ENCODE measurements around the gene AP2B1. TPM values are rescaled to one million over a fixed set of nuclear protein-coding genes. Genes with fewer than 3 reads are reported as not detected.
A peak's percentile ranks its signal among the peaks of the same experiment; 100 is the strongest.

AP2B1 gene
- total RNA-seq, 4 donors from 2014 or later: 9.7 to 99.4 (median 37.4) TPM

DNA sequence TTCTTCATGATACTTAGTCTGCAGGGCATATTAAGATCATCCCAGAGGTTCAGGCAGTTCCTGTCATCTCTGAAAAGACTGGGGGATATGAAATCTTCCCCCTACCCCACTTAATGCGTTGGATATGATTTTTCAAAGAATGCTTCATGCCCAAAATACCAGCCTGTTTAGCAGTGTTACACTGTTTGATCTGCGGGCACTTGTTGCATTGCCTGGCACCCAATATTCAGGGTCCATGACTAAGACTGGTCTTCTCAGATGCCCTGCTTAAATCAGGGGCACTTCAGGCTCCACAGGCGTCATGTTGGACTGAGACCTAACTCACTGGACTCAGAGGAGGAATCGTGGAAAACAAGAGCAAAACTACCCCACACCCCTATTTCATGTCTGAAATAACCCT, 137.9 kb downstream of the AP2B1 start:
- no peak overlapping the region for H3K4me3 ChIP-seq
- peaks cover 0 to 82% (median 22%) of the 10 kb centered on the region in 3 donors for H3K36me3 ChIP-seq
- 91 to 93% methylated on average over 4 of the region's 4 CpGs for WGBS, 2 donors
- intact Hi-C loops (cut with DNase I): no loop called here
- H3K27me3 ChIP-seq: no peaks in the 10 kb centered on the region
- TF ChIP-seq, protein P1, sequence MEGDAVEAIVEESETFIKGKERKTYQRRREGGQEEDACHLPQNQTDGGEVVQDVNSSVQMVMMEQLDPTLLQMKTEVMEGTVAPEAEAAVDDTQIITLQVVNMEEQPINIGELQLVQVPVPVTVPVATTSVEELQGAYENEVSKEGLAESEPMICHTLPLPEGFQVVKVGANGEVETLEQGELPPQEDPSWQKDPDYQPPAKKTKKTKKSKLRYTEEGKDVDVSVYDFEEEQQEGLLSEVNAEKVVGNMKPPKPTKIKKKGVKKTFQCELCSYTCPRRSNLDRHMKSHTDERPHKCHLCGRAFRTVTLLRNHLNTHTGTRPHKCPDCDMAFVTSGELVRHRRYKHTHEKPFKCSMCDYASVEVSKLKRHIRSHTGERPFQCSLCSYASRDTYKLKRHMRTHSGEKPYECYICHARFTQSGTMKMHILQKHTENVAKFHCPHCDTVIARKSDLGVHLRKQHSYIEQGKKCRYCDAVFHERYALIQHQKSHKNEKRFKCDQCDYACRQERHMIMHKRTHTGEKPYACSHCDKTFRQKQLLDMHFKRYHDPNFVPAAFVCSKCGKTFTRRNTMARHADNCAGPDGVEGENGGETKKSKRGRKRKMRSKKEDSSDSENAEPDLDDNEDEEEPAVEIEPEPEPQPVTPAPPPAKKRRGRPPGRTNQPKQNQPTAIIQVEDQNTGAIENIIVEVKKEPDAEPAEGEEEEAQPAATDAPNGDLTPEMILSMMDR (IDR thresholded peaks at IDR 0.05): no peak
- no peak for TF ChIP-seq POLR2A (IDR thresholded peaks at IDR 0.05)
- no peak for DNase-seq
- H3K4me1 ChIP-seq: peaks cover 0 to 16% (median 0%) of the 10 kb centered on the region in 3 donors
- no peaks in the 10 kb centered on the region for H3K9me3 ChIP-seq
- H3K27ac ChIP-seq: no peak overlapping the region

DNA sequence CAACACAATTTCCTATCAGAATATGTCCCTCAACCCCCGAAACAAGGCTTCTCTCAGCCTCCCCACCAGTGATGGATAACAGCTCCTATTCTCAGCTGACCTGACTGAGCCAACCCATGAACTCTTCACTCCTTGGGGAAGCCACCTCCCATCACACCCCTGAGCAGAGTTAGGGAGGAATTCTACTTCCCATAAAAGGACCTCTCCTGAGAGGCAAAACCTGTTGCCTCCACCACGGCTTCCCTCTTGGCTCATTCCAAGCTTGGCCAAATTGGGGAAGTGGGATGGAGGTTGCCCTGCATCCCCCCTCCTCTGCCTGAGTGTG, 138.6 kb downstream of the AP2B1 start:
- 100% methylated on average over 1 of the region's 2 CpGs; no CpG with 5 or more reads in 1 of the 2 donors for WGBS, 2 donors
- Histone ChIP-seq H3K4me1 (peaks cover 0 to 21% (median 3%) of the 10 kb centered on the region in 3 donors), H3K36me3 (peaks cover 0 to 78% (median 22%) of the 10 kb centered on the region in 3 donors), H3K4me3 (no peak overlapping the region), H3K27me3 (no peaks in the 10 kb centered on the region), H3K27ac (peak overlapping the region in 2 of 4 donors; percentile 17 to 42), H3K9me3 (no peaks in the 10 kb centered on the region)
- TF ChIP-seq POLR2A (IDR thresholded peaks at IDR 0.05): no peak
- TF ChIP-seq, protein P1 (IDR thresholded peaks at IDR 0.05): no peak
- intact Hi-C loops (cut with DNase I): no loop called here
- no peak for DNase-seq

DNA sequence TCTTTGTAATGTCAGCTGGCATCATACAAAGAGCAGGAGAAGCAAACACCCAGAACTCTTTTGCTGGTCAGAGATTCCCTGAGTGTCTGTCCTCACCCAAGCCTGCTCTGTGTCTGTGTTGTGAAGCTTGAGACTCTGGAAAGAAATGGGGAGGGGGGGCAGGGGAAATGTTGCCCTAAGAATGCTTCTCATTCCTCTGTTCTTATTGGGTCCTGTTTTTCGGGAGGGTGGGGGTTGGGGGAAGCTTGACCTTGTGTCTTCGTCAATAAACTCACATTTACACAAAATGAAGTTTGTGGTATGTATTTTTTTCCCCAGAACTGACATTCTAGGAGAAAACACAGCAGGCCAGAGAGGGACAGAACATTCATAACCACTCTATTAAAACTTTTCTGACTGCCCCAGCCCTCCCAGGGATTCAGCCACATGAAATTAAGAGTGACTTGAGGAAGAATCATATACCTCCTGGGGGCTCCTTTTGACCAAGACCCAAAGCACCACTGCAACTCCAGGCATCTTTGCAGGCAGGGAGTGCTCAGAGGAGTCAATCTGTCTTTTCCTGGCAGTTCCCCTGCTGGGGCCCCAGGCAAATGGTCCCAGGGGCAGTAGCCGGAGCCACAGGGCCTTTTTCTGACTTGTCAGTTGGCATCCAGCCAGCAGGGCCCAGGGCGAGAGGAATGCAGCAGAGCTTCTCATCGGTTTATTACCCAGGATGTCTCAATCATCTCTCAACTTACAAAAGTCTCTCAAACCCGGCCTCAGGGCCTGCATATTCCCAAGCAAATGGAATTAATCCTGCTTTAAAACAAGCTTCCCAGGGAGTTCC, 139.2 kb downstream of the AP2B1 start:
- Histone ChIP-seq H3K27ac (peak overlapping the region in 2 of 4 donors; percentile 17 to 42), H3K36me3 (peaks cover 0 to 72% (median 21%) of the 10 kb centered on the region in 3 donors), H3K4me1 (peaks cover 4 to 27% (median 9%) of the 10 kb centered on the region in 3 donors), H3K27me3 (peaks cover 0 to 4% (median 0%) of the 10 kb centered on the region in 4 donors), H3K9me3 (no peaks in the 10 kb centered on the region), H3K4me3 (no peak overlapping the region)
- TF ChIP-seq, protein P1 (IDR thresholded peaks at IDR 0.05): no peak
- no peak for TF ChIP-seq POLR2A (IDR thresholded peaks at IDR 0.05)
- no peak for DNase-seq
- intact Hi-C loops (cut with DNase I): no loop called here
- 38 to 54% methylated on average over 2 to 6 of the region's 6 CpGs for WGBS, 2 donors

DNA sequence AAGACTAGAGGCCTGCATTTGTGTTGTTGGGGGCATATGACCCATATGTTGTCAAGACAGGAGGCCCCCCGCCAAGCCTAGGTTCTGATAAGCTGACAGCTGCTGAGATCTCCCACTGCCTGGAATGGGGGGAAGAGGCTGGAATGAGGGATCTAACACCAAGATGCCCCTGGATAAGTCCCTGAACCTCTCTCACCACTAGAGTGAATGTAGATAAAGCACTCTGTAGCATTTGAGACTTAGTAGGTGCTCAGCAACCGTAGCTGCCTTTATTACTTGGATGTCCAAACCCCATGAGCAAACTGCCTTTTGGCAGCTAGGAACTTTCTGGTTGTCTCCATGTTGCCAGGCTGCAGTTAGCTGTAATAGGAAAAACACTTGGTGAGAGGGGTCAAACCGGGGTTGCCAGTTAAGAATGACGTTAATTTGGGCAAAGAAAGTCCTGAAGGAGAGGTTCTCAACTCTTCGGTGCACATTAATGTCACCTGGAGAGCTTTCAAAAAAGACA, 139.9 kb downstream of the AP2B1 start:
- no peak for DNase-seq
- Histone ChIP-seq H3K27ac (no peak overlapping the region), H3K4me1 (peaks cover 9 to 33% (median 10%) of the 10 kb centered on the region in 3 donors), H3K9me3 (no peaks in the 10 kb centered on the region), H3K4me3 (no peak overlapping the region), H3K27me3 (peaks cover 0 to 11% (median 0%) of the 10 kb centered on the region in 4 donors), H3K36me3 (peaks cover 0 to 66% (median 15%) of the 10 kb centered on the region in 3 donors)
- intact Hi-C loops (cut with DNase I): no loop called here
- WGBS, 2 donors: 72 to 92% methylated on average over 3 to 5 of the region's 5 CpGs
- TF ChIP-seq, protein P1 (IDR thresholded peaks at IDR 0.05): no peak

DNA sequence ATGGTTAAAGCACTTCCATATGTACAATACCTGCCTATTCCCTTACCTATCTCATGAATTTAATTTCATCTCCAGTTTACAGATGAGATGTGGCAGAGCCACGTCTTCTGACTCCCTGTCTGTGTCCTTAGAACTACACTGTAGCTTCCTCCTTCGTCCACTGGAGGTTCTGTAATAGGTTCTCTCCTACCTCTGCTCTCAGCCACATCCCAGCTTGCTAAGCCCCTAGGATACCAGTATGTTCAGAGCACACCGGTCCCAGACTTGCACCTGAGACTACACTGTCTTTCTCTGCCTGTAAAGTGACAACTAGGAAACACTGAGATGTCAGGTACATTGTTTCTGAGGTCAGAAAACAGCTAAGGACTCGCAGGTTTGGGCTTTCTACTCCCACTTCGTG, 140.5 kb downstream of the AP2B1 start:
- intact Hi-C loops (cut with DNase I): no loop called here
- 85 to 94% methylated on average over 5 of the region's 5 CpGs for WGBS, 2 donors

More for the DNA sequence above, 140.5 kb downstream of the AP2B1 start:
- TF ChIP-seq, protein P1 (IDR thresholded peaks at IDR 0.05): no peak
- TF ChIP-seq POLR2A (IDR thresholded peaks at IDR 0.05): no peak
- peaks cover 0 to 16% (median 0%) of the 10 kb centered on the region in 4 donors for H3K27me3 ChIP-seq
- H3K9me3 ChIP-seq: no peaks in the 10 kb centered on the region
- H3K27ac ChIP-seq: no peak overlapping the region
- DNase-seq: no peak
- H3K36me3 ChIP-seq: peaks cover 0 to 59% (median 15%) of the 10 kb centered on the region in 3 donors
- peaks cover 9 to 39% (median 16%) of the 10 kb centered on the region in 3 donors for H3K4me1 ChIP-seq
- no peak overlapping the region for H3K4me3 ChIP-seq

Data from esophagus squamous epithelium (tissue), 5 donors.